HL-60/S4 treated with phorbol 12-myristate 13-acetate at 8.2 ng/mL for 4 days and 3 days (cell line): ENCODE data around the gene PIH1D1.

Experiments
- in situ Hi-C: fragments of 300-500 bp; cut with MboI; formaldehyde crosslinking; loops from 2 replicates; pipeline ENCODE4 v1.15.0; 2022; ENCODE audit warnings: low sequenced_read_pairs

PIH1D1 gene

GRCh38 chr19:49421878-49422202 lies 29.8 kb downstream of the PIH1D1 start:
- in situ Hi-C loops: no loop called here

DNA sequence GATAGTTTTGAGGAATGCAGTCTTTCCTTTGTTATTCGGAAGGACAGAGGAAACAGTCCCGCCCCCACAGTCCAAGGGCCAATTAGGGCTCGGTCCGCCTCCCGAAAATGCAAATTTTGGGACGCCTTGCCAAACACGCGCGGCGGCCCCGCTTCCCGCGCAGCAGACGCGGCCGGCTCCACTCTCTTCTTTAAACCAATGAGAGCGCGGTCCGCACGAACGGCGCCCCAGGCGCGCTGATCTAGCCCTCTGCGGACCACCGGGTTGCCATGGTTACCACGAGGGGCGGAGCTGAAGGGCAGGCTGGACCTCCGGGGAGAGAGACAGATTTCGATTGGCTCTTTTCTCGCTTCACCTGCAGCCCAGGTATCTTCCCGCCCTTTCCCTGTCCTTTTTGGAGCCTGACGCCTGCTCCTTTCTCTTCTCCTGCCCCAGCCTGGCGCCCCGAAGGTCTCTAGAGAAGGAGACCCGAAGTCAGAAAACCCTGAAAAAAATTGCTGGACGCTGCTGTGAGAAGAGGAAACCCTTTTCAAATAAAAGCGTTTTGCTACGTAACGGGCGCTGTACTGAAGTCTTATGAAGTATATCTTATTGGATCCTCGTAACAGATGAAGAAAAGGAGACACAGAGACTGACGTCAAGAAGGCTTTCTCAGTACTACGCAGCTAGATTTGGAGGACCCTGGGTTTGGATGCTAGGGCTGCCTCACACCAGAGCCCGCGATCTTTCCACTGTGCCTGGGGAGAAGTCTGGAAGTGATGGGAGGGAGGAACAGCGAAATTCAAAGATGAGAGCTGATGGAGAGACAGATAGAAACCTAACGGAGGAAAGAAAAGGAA lies 30.4 kb downstream of the PIH1D1 start:
- in situ Hi-C loops: no loop called here

DNA sequence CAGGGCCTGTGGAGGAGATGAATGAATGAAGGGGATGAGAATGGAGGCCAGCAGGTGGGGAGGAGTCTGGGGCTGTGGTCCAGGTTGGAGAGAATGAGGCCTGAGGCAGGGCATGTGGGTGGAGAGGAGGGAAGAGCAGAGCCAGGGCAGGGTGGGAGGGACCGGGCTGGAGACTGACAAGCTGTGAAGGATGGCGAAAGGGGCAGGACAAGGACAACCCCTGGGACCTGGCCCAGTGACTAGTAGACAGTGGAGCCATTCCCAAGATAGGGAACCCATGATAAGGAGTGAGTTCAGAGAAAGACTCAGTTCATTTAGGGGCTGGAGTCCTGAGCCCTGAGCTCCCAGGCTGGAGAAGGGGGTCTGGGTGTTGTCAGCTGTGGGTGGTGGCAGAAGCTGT lies 31.4 kb downstream of the PIH1D1 start:
- in situ Hi-C loops: no loop called here

DNA sequence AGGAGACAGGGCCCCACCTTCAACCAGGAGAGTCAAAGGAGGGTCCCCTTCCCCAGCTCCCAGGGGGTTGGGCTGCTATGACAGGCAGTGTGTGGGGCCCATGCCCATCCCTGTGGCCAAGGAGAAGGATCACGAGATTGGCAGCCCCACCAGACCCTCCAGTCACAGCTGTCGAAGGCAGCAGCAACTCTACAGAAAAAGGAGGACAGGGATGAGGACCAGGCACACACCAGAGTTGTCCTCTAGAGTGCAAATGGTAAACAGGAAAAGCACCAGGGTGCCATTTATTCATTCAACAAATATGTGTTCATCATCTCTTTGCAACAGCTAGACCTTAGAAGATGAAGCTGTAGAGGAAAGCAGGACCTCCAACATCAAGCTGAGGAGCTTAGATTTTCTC lies 32.4 kb downstream of the PIH1D1 start:
- in situ Hi-C loops: no loop called here

DNA sequence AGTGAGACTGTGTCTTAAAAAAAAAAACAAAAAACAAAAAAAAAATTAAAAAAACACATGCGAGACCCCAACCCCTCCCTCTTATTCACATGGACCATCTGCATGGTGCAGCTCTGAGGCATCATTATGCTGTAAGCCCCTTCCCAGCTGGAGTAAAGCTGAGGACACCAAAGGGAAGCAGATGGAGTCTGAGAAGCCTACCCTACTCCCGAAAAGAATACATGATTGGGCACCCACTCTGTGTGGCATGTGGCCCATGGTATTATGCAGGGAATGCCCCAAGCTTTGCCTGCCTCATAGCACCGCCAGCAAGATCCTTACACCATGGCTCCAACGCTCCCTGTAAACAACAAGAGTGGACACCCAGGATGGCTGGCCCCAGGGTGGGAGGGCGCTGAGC lies 33.1 kb downstream of the PIH1D1 start:
- in situ Hi-C loops: no loop called here

- in situ Hi-C loops: no loop called here
Measured at GRCh38 chr19:49417088-49417487, 34.5 kb downstream of the PIH1D1 start.

DNA sequence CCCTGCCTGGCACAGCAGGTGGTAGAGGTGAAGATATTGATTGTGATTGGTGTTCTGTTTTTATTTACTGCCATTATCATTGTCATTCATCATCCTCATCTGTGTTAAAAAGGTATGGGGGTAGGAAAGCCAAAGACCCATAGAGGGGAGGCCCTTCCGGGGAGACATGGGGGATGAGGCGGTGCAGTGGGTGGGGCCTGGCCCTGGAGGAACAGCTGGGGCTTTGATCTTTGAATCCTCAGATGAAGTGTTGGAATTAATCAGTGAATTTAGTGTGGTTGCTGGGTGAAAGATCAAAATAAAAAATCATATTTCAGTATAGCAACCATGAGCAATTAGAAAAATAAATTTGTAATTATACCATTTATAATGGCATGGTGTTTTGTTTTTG lies 35.8 kb downstream of the PIH1D1 start:
- in situ Hi-C loops: no loop called here

- in situ Hi-C loops: no loop called here
Measured at GRCh38 chr19:49415102-49415809, 36.4 kb downstream of the PIH1D1 start.

DNA sequence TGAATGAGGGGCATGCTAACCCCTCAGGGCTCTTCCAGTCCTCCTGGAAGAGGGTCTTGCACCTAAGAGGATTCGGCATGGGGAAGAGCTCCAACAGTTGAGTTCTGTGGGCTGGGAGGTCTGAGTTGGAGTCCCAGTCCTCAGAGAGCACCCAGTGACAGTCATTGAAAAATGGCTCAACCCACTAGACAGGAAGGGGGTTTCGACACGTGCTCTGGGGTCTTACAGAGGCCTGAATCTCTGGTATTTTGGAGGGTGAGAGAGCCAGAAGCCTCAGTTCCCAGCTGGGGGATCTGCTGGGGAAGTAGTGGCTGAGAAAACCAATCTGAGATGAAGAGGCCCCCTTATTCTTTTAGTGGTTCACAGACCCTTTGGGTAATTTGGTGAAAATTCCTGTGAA lies 37.4 kb downstream of the PIH1D1 start:
- in situ Hi-C loops: no loop called here

GRCh38 chr19:49413348-49413747 lies 38.3 kb downstream of the PIH1D1 start:
- in situ Hi-C loops: no loop called here

DNA sequence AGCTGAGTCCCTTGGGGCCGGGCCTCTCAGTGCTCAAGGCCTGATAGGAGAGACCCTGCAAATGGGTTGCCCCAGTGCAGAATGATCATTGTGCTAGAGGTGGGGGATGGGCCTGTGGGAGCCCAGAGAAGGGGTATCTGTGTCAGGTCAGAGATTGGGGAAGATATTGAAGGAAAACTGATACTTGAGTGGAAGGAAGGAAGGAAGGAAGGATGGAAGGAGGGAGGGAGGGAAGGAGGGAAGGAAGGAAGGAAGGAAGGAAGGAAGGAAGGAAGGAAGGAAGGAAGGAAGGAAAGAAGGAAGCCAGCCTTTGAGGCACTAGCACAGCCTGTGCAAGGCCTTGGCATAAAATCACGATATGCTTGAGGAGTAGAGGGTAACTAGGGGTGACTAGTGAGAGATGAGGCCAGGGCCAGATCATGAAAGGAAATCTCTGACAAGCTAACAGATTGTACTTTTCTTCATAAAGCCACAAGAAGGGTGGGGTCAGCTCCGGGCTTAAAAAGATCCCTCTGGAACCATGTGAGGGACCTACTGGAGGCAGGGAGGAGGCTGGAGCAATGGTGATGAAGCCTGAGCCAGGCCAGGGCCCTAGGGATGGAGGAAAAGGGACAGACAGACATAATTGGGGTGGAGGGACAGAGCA lies 39.8 kb downstream of the PIH1D1 start:
- in situ Hi-C loops: no loop called here

GRCh38 chr19:49409441-49410029 lies 42.1 kb downstream of the PIH1D1 start:
- in situ Hi-C loops: no loop called here

- in situ Hi-C loops: no loop called here
Measured at GRCh38 chr19:49408816-49409440, 42.7 kb downstream of the PIH1D1 start.

GRCh38 chr19:49407482-49408015 lies 44.1 kb downstream of the PIH1D1 start:
- in situ Hi-C loops: no loop called here

GRCh38 chr19:49407079-49407478 lies 44.5 kb downstream of the PIH1D1 start:
- in situ Hi-C loops: no loop called here

- in situ Hi-C loops: no loop called here
Measured at GRCh38 chr19:49403404-49404187, 48.0 kb downstream of the PIH1D1 start.

DNA sequence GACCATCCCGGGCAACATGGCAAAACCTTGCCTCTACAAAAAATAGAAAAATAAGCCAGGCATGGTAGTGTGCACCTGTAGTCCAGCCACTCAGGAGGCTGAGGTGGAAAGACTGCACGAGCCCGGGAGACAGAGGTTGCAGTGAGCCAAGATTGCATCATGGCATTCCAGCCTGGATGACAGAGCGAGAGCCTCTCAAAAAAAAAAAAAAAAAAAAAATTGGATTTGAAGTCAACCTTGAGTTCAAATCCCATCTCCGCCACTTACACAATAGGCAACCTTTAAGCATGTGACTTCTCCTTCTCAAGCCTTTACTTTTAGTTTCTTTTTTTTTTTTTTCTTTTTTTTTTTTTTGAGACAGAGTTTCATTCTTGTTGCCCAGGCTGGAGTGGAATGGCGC lies 51.6 kb downstream of the PIH1D1 start:
- in situ Hi-C loops: no loop called here

DNA sequence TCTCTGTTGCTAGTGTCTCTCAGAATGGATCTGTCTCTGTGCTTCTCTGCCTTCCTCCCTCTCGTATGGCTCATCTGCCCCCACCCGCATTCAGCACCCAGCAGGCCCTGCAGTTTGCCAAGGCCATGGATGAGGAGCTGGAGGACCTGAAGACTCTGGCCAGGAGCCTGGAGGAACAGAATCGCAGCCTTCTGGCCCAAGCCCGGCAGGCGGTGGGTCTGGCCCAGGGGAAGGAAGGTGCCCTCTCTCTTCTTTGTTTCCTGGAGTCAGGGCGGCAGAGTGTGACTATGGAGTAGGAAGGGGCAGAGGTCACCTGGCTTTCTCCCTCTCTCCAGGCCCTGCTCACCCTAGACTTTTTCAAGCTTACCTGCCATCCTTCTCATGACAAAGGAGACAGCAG lies 52.7 kb downstream of the PIH1D1 start:
- in situ Hi-C loops: no loop called here

GRCh38 chr19:49398001-49398615 lies 53.5 kb downstream of the PIH1D1 start:
- in situ Hi-C loops: no loop called here
